ENCODE data around the gene BHLHE40. TPM values are rescaled to one million over a fixed set of nuclear protein-coding genes. Genes with fewer than 3 reads are reported as not detected.

The BHLHE40 gene
- total RNA-seq, 1 donor from 2014 or later: 15.2 TPM

DNA sequence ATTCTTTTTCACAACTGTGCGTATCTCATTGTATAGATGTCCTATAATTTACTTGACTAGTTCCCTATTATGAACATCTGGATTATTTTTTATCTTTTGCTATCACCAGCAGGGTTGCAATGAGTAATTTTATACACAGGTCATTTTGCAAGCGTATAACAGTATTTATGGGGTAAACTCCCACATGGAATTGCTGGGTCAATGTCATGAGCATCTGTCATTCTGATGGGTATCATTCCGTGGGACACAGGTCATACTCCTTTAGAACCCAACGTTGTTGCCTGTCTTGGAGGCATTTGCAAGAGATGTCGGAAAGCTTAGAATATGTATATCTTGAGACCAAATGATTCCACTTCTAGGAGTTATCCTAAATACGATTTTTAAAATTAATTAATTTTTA is 12.9 kb downstream of the BHLHE40 start:
- H3K9me3 Mint-ChIP-seq (ENCODE audit: unreplicated experiment): no peaks in the 10 kb centered on the region
- H3K27ac Mint-ChIP-seq (ENCODE audit: unreplicated experiment): no peak overlapping the region
- TF ChIP-seq, protein P1, sequence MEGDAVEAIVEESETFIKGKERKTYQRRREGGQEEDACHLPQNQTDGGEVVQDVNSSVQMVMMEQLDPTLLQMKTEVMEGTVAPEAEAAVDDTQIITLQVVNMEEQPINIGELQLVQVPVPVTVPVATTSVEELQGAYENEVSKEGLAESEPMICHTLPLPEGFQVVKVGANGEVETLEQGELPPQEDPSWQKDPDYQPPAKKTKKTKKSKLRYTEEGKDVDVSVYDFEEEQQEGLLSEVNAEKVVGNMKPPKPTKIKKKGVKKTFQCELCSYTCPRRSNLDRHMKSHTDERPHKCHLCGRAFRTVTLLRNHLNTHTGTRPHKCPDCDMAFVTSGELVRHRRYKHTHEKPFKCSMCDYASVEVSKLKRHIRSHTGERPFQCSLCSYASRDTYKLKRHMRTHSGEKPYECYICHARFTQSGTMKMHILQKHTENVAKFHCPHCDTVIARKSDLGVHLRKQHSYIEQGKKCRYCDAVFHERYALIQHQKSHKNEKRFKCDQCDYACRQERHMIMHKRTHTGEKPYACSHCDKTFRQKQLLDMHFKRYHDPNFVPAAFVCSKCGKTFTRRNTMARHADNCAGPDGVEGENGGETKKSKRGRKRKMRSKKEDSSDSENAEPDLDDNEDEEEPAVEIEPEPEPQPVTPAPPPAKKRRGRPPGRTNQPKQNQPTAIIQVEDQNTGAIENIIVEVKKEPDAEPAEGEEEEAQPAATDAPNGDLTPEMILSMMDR (IDR thresholded peaks at IDR 0.05; ENCODE audit: unreplicated experiment): no peak
- no peak overlapping the region for H3K4me3 Mint-ChIP-seq (ENCODE audit: unreplicated experiment)
- H3K4me1 Mint-ChIP-seq (ENCODE audit: unreplicated experiment): peaks cover 8% of the 10 kb centered on the region
- DNase-seq (ENCODE audit: low spot score): no peak
- no peaks in the 10 kb centered on the region for H3K36me3 Mint-ChIP-seq (ENCODE audit: low read depth, unreplicated experiment)
- peaks cover 2% of the 10 kb centered on the region for H3K27me3 Mint-ChIP-seq (ENCODE audit: unreplicated experiment)

DNA sequence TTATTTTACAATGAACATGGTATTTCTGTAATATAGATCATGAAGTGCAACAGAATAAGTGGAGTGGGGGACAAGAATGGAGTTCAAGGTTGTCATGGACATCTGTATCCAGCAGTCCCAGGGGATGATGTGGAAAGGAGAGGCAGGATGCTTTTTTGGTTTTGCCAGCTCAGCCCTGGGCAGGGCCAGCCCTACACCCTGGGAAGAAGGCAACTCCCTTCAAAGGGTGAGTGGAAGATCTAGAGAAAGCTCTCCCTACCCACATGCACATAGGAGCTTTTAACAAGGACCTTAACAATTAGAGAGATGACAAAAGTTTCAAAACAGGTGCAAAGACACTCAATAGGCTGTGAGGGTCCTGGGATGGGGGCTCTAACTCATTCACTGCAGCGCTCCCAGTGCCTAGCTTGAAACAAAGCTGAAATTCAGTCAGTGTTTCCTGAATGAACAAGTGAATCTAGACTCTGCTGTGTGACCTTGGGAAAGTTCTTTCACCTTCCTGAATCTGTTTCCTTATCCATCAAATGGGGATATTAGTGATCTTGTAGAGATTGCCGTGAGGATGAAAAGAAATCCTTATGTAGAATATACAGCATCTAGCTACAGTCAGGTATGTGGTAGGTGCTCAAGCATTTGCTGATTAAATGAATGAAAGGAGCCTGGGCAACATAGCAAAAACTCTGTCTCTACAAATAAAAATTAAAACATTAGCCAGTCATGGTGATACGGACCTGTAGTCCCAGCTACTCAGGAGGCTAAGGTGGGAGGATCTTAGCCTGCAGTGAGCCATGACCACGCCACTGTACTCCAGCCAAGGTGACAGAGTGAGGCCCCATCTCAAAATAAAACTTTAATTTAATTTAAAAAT is 14.3 kb downstream of the BHLHE40 start:
- H3K4me1 Mint-ChIP-seq (ENCODE audit: unreplicated experiment): peaks cover 8% of the 10 kb centered on the region

DNA sequence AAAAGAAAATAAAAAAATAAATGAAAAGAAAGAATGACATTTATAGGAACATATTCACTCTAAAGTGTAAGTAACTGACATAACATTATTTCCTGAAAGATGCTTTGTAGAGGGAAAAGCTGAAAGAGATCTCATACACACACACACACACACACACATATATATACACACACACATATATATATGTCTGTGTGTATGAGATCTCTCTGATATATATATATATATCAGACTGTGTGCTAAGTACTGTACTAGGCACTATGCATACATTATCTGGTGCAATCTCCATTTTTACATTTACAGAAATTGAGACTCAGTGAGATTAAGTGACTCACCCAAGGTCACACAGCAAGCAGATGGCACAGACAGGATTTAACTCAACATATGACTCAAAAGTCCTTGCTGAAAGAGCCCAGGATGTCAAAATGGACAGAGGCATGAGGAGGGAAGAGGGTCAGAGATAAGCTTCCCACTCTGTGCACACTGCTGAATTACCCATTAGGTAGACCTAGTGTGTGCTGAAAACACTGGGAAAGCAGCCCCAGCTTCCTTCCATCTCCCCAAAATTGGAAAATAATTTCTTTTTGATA is 15.0 kb downstream of the BHLHE40 start:
- Mint-ChIP-seq H3K4me3 (ENCODE audit: unreplicated experiment) (no peak overlapping the region), H3K27ac (ENCODE audit: unreplicated experiment) (no peak overlapping the region), H3K36me3 (ENCODE audit: low read depth, unreplicated experiment) (no peaks in the 10 kb centered on the region), H3K4me1 (ENCODE audit: unreplicated experiment) (peaks cover 8% of the 10 kb centered on the region), H3K9me3 (ENCODE audit: unreplicated experiment) (no peaks in the 10 kb centered on the region), H3K27me3 (ENCODE audit: unreplicated experiment) (peaks cover 2% of the 10 kb centered on the region)
- no peak for DNase-seq (ENCODE audit: low spot score)
- TF ChIP-seq, protein P1 (IDR thresholded peaks at IDR 0.05; ENCODE audit: unreplicated experiment): no peak

More for the DNA sequence above, 14.3 kb downstream of the BHLHE40 start:
- Mint-ChIP-seq H3K4me3 (ENCODE audit: unreplicated experiment) (no peak overlapping the region), H3K27ac (ENCODE audit: unreplicated experiment) (no peak overlapping the region), H3K9me3 (ENCODE audit: unreplicated experiment) (no peaks in the 10 kb centered on the region), H3K27me3 (ENCODE audit: unreplicated experiment) (peaks cover 2% of the 10 kb centered on the region), H3K36me3 (ENCODE audit: low read depth, unreplicated experiment) (no peaks in the 10 kb centered on the region)
- DNase-seq (ENCODE audit: low spot score): no peak
- TF ChIP-seq, protein P1 (IDR thresholded peaks at IDR 0.05; ENCODE audit: unreplicated experiment): no peak

DNA sequence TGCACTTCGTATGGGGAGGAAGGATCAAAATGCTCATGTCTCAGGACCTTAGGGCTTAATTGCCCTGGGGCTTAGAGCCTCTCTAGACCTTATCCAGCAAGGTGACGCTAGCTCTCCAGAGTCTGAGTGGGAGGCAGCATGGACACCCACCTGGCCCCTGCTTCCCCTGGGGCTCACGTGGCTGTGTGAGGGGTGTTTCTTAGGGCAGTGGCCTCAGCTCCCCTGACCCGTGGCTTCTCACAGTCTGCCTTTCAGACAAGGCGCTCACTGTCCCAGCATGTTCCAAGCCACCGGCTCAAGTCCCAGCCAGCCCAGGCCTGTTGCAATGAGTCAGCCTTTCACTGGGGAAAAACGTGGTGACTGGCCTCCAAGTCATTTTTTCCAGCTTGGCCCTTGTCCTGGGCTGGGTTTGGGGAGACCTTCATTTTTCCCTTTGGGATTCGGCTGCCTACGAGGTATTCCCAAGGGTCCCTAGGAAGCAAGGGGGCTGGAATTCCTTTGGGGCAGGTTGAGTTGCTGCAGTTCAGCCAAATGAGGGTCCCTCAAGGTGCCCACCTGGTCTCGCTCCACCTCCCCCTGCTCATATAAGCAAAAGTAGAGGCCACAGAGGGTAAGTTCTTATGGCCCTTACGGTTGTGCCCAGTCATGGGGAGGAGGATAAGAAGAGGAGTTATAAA is 15.7 kb downstream of the BHLHE40 start:
- no peak for DNase-seq (ENCODE audit: low spot score)

More for the DNA sequence above, 15.7 kb downstream of the BHLHE40 start:
- Mint-ChIP-seq H3K4me3 (ENCODE audit: unreplicated experiment) (no peak overlapping the region), H3K27me3 (ENCODE audit: unreplicated experiment) (peaks cover 2% of the 10 kb centered on the region), H3K9me3 (ENCODE audit: unreplicated experiment) (no peaks in the 10 kb centered on the region), H3K27ac (ENCODE audit: unreplicated experiment) (no peak overlapping the region), H3K4me1 (ENCODE audit: unreplicated experiment) (peaks cover 8% of the 10 kb centered on the region), H3K36me3 (ENCODE audit: low read depth, unreplicated experiment) (no peaks in the 10 kb centered on the region)
- TF ChIP-seq, protein P1 (IDR thresholded peaks at IDR 0.05; ENCODE audit: unreplicated experiment): no peak
